Effector memory CD4-positive, alpha-beta T cell (primary cell): Measurements from ENCODE around the gene SEC14L5.

ENCODE experiments used
- DNase-seq, 3 donors: peaks; one replicate each; pipeline ENCODE4 v3.0.0-alpha.2; 2020
- H3K27ac ChIP-seq: 2 replicates; pipeline ENCODE4 v1.7.0; 2013; ENCODE audit warnings: mild to moderate bottlenecking, low read length, moderate library complexity; ENCODE audit not compliant: insufficient read depth, poor library complexity, severe bottlenecking
- H3K27me3 ChIP-seq: replicated peaks from 2 replicates; pipeline ENCODE4 v1.7.0; 2013; ENCODE audit warnings: mild to moderate bottlenecking, low read length; ENCODE audit not compliant: insufficient read depth, control insufficient read depth, poor library complexity, severe bottlenecking
- H3K36me3 ChIP-seq: 2 replicates; pipeline ENCODE4 v1.7.0; 2013; ENCODE audit warnings: mild to moderate bottlenecking, low read length, moderate library complexity; ENCODE audit not compliant: control insufficient read depth, insufficient read depth
- H3K4me1 ChIP-seq: 2 replicates; pipeline ENCODE4 v1.7.0; 2013; ENCODE audit warnings: low read length, mild to moderate bottlenecking; ENCODE audit not compliant: control insufficient read depth, insufficient read depth, poor library complexity, severe bottlenecking
- H3K4me3 ChIP-seq: 2 replicates; pipeline ENCODE4 v1.7.0; 2013; ENCODE audit warnings: low read length, low read depth, mild to moderate bottlenecking; ENCODE audit not compliant: insufficient read depth, poor library complexity, severe bottlenecking
- H3K9me3 ChIP-seq: 2 replicates; pipeline ENCODE4 v1.7.0; 2013; ENCODE audit warnings: mild to moderate bottlenecking, low read length, moderate library complexity; ENCODE audit not compliant: control insufficient read depth

Gene SEC14L5

GRCh38 chr16:4980691-4981090 lies 22.6 kb downstream of the SEC14L5 start:
- H3K4me1 ChIP-seq: no peaks in the 10 kb centered on the region
- no peak overlapping the region for H3K4me3 ChIP-seq
- DNase-seq: no peak
- no peaks in the 10 kb centered on the region for H3K36me3 ChIP-seq
- H3K27me3 ChIP-seq: no peaks in the 10 kb centered on the region
- H3K27ac ChIP-seq: no peak overlapping the region
- H3K9me3 ChIP-seq: no peaks in the 10 kb centered on the region

- no peak for DNase-seq
- Histone ChIP-seq H3K4me1 (no peaks in the 10 kb centered on the region), H3K36me3 (no peaks in the 10 kb centered on the region), H3K27me3 (no peaks in the 10 kb centered on the region), H3K27ac (no peak overlapping the region), H3K4me3 (no peak overlapping the region), H3K9me3 (no peaks in the 10 kb centered on the region)
Observed at GRCh38 chr16:4981473-4981872, 23.3 kb downstream of the SEC14L5 start.

DNA sequence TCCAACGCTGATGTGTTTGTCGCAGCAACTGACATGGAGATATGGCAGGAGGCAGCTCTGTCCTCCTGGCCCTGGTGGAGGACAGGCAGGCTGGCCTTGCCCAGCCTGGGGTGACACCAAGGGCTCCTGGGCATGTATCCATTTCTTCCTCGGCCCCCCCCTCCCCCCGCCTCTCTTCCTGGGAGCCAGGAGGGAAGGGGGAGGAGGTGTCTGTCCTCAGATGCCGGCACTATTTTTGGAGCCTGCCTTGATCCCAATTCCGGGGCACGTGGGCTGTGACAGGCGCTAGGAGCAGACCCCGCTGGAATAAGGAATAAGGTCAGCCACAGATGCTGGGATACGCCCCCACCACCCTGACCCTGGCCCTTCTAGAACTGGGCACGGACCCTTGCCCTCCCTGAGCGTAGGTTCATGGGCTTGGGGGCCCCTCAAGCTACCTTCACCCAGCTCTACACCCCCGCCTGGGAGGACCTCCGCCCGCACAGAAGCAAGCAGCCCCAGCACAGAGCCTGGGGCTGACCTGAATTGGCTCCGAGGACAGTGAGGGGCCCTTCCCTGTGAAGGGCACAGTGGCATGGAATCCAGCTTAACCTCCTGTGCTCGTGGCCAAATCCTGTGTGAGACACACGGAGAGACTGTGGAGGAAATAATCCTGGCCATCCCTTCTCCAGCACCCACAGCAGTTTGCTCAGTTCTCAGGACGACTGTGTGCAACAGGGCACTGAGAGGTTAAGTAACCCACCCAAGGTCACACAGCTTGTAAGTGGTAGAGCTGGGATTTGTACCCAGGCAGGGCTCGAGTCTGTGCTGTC lies 24.1 kb downstream of the SEC14L5 start:
- Histone ChIP-seq H3K27me3 (no peaks in the 10 kb centered on the region), H3K27ac (no peak overlapping the region), H3K9me3 (no peaks in the 10 kb centered on the region), H3K36me3 (no peaks in the 10 kb centered on the region), H3K4me1 (no peaks in the 10 kb centered on the region), H3K4me3 (no peak overlapping the region)
- DNase-seq: no peak

GRCh38 chr16:4984174-4984990 lies 26.3 kb downstream of the SEC14L5 start:
- no peak overlapping the region for H3K4me3 ChIP-seq
- H3K27ac ChIP-seq: no peak overlapping the region
- peaks cover 6% of the 10 kb centered on the region for H3K27me3 ChIP-seq
- H3K9me3 ChIP-seq: no peaks in the 10 kb centered on the region
- H3K4me1 ChIP-seq: peaks cover 5% of the 10 kb centered on the region
- H3K36me3 ChIP-seq: no peaks in the 10 kb centered on the region
- no peak for DNase-seq

- no peak overlapping the region for H3K4me3 ChIP-seq
- no peak overlapping the region for H3K27ac ChIP-seq
- H3K36me3 ChIP-seq: no peaks in the 10 kb centered on the region
- peaks cover 6% of the 10 kb centered on the region for H3K27me3 ChIP-seq
- H3K9me3 ChIP-seq: no peaks in the 10 kb centered on the region
- H3K4me1 ChIP-seq: peaks cover 5% of the 10 kb centered on the region
- DNase-seq: no peak
Observed at GRCh38 chr16:4987250-4987579, 29.1 kb downstream of the SEC14L5 start.

DNA sequence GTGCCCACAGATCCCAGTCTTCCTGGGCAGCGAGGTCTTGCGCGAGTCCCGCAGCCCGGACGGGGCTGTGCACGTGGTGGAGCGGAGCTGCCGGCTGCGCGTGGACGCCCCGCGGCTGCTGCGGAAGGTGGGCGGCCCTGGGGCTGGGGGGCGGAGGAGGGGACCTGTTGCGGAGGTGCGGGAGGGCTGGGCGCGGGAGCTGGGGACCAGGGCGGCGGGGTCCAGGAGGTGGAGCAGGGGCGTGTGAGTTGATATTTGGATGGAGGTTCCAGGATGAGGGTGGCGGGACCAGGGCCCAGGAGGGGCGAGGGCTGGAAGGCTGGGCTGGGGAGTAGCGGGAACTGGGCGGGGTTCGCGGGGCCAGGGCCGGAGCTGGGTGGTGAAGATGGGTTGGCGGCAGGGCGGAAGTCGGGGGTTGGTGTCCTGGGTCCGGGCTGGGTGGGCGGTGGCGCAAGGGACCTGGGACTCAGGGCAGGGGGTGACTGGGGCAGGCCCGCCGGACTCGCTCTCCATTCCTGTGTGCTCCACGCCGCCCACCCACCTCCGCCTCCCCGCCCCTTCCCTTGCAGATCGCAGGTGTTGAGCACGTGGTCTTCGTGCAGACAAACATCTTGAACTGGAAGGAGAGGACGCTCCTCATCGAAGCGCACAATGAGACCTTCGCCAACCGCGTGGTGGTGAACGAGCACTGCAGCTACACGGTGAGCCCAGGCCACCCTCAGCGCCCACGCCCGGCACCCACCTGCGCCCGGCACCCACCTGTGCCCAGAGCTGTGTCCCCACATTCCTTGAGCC lies 29.6 kb downstream of the SEC14L5 start:
- H3K36me3 ChIP-seq: no peaks in the 10 kb centered on the region
- DNase-seq: no peak
- H3K4me1 ChIP-seq: peaks cover 5% of the 10 kb centered on the region
- H3K9me3 ChIP-seq: no peaks in the 10 kb centered on the region
- H3K4me3 ChIP-seq: no peak overlapping the region
- H3K27ac ChIP-seq: no peak overlapping the region
- H3K27me3 ChIP-seq: peaks cover 6% of the 10 kb centered on the region

GRCh38 chr16:4988647-4989046 lies 30.5 kb downstream of the SEC14L5 start:
- DNase-seq: no peak
- no peaks in the 10 kb centered on the region for H3K9me3 ChIP-seq
- H3K27me3 ChIP-seq: peaks cover 6% of the 10 kb centered on the region
- no peak overlapping the region for H3K4me3 ChIP-seq
- no peaks in the 10 kb centered on the region for H3K36me3 ChIP-seq
- H3K27ac ChIP-seq: no peak overlapping the region
- H3K4me1 ChIP-seq: peaks cover 5% of the 10 kb centered on the region

GRCh38 chr16:4989391-4990006 lies 31.4 kb downstream of the SEC14L5 start:
- H3K27ac ChIP-seq: no peak overlapping the region
- no peaks in the 10 kb centered on the region for H3K36me3 ChIP-seq
- no peak for DNase-seq
- no peak overlapping the region for H3K4me3 ChIP-seq
- H3K4me1 ChIP-seq: peaks cover 5% of the 10 kb centered on the region
- no peaks in the 10 kb centered on the region for H3K9me3 ChIP-seq
- H3K27me3 ChIP-seq: peaks cover 7% of the 10 kb centered on the region

- H3K27me3 ChIP-seq: peaks cover 9% of the 10 kb centered on the region
- H3K9me3 ChIP-seq: no peaks in the 10 kb centered on the region
- DNase-seq: no peak
- no peak overlapping the region for H3K27ac ChIP-seq
- H3K4me1 ChIP-seq: peaks cover 5% of the 10 kb centered on the region
- H3K36me3 ChIP-seq: no peaks in the 10 kb centered on the region
- H3K4me3 ChIP-seq: no peak overlapping the region
Observed at GRCh38 chr16:4990415-4990814, 32.3 kb downstream of the SEC14L5 start.
